Esophagus squamous epithelium (tissue), 5 donors: ENCODE results near the gene GALNT2. TPM values are rescaled to one million over a fixed set of nuclear protein-coding genes. Genes with fewer than 3 reads are reported as not detected.

Experiments
- DNase-seq: peaks from one replicate; lab custom pipeline; 2025; lab: John Stamatoyannopoulos, UW
- H3K27ac ChIP-seq, 4 donors: fragments of 200-600 bp; sonication (generic); one replicate each; pipeline ENCODE4 v1.5.1; 2016 to 2019; ENCODE audit warnings: mild to moderate bottlenecking in 1 of 4
- H3K27me3 ChIP-seq, 4 donors: fragments of 200-600 bp; sonication (generic); 1 replicate in 3 of 4; 2 replicates in 1 of 4; pipeline versions ENCODE4 v1.5.1 to v1.6.0; 2017 to 2021; ENCODE audit warnings: antibody characterized with exemption in 1 of 4
- H3K36me3 ChIP-seq, 3 donors: fragments of 200-600 bp; sonication (generic); one replicate each; pipeline ENCODE4 v1.5.1; 2016 to 2019
- H3K4me1 ChIP-seq, 3 donors: fragments of 200-600 bp; sonication (generic); one replicate each; pipeline ENCODE4 v1.5.1; 2017 to 2019
- H3K4me3 ChIP-seq, 4 donors: fragments of 200-600 bp; sonication (generic); 1 replicate in 3 of 4; 2 replicates in 1 of 4; pipeline ENCODE4 v1.5.1; 2016 to 2019; ENCODE audit warnings: mild to moderate bottlenecking in 2 of 4, moderate library complexity in 1 of 4
- H3K9me3 ChIP-seq, 3 donors: fragments of 200-600 bp; sonication (generic); one replicate each; pipeline ENCODE4 v1.5.1; 2016 to 2019
- CTCF ChIP-seq, 6 experiments: fragments of 450-650 bp in 4 of 6; fragments of 200-600 bp in 2 of 6; sonication (generic) in 2 of 6; IDR thresholded peaks; one replicate each; pipeline ENCODE4 v1.5.1; 2016 to 2019; ENCODE audit warnings: antibody characterized with exemption in 6 of 6, mild to moderate bottlenecking in 4 of 6, moderate library complexity in 4 of 6
- POLR2A ChIP-seq, 4 donors: fragments of 450-650 bp; IDR thresholded peaks; one replicate each; pipeline ENCODE4 v1.6.1; 2017; ENCODE audit warnings: antibody characterized with exemption in 4 of 4, mild to moderate bottlenecking in 4 of 4, moderate library complexity in 3 of 4
- WGBS, 2 donors: methylation state at CpG; one replicate each; pipeline ENCODE4 v1.1.5; 2018; 5-methylcytosine and 5-hydroxymethylcytosine counted together
- intact Hi-C: fragments of 100-400 bp; cut with DNase I; formaldehyde crosslinking; loops from one replicate; pipeline ENCODE4 v1.15.0; 2022
- total RNA-seq, 4 donors: library from RNA; depleted of rRNA; stranded (reverse); fragments of >200 nt; gene quantifications; one replicate each; pipeline ENCODE4 v1.1.0, GENCODE V29; 2016
- donor health status: DM: yes; HTN: yes; CAD: no.

Gene GALNT2
- total RNA-seq, 4 donors from 2014 or later, result 25.8 to 36.2 (median 31.0) TPM

GRCh38 chr1:230191079-230191804 is 124.2 kb downstream of the GALNT2 start:
- Histone ChIP-seq H3K27me3 (no peaks in the 10 kb centered on the region), H3K36me3 (no peaks in the 10 kb centered on the region), H3K9me3 (no peaks in the 10 kb centered on the region), H3K4me1 (peaks cover 0 to 37% (median 13%) of the 10 kb centered on the region in 3 donors), H3K4me3 (no peak overlapping the region), H3K27ac (peak overlapping the region in 3 of 4 donors; percentile 67 to 78 (median 73))
- no peak for DNase-seq
- intact Hi-C loops, result no loop called here
- TF ChIP-seq POLR2A (IDR thresholded peaks at IDR 0.05), result no peak
- no peak for TF ChIP-seq CTCF (IDR thresholded peaks at IDR 0.05)
- WGBS, 2 donors, result 72 to 82% methylated on average over 9 of the region's 9 CpGs

- no peaks in the 10 kb centered on the region for H3K36me3 ChIP-seq
- H3K4me3 ChIP-seq, result no peak overlapping the region
- TF ChIP-seq POLR2A (IDR thresholded peaks at IDR 0.05) (no peak), CTCF (IDR thresholded peaks at IDR 0.05) (no peak)
- no peaks in the 10 kb centered on the region for H3K27me3 ChIP-seq
- intact Hi-C loops, result no loop called here
- H3K27ac ChIP-seq, result peak overlapping the region in 3 of 4 donors; percentile 67 to 78 (median 73)
- no peaks in the 10 kb centered on the region for H3K9me3 ChIP-seq
- peaks cover 0 to 31% (median 7%) of the 10 kb centered on the region in 3 donors for H3K4me1 ChIP-seq
- DNase-seq, result no peak
- WGBS, 2 donors, result 92 to 100% methylated on average over 2 of the region's 4 CpGs
These were observed 124.8 kb downstream of the GALNT2 start for GRCh38 chr1:230191855-230192254.

- intact Hi-C loops, result no loop called here
- H3K9me3 ChIP-seq, result no peaks in the 10 kb centered on the region
- H3K27me3 ChIP-seq, result no peaks in the 10 kb centered on the region
- TF ChIP-seq CTCF (IDR thresholded peaks at IDR 0.05) (no peak), POLR2A (IDR thresholded peaks at IDR 0.05) (no peak)
- WGBS, 2 donors, result 73% methylated on average over 7 of the region's 7 CpGs; no CpG with 5 or more reads in 1 of the 2 donors
- H3K4me3 ChIP-seq, result no peak overlapping the region
- no peak for DNase-seq
- H3K27ac ChIP-seq, result no peak overlapping the region
- H3K4me1 ChIP-seq, result peaks cover 0 to 26% (median 5%) of the 10 kb centered on the region in 3 donors
- no peaks in the 10 kb centered on the region for H3K36me3 ChIP-seq
These were observed 127.5 kb downstream of the GALNT2 start for GRCh38 chr1:230194525-230194924.

- peaks cover 0 to 24% (median 5%) of the 10 kb centered on the region in 3 donors for H3K4me1 ChIP-seq
- no peak for DNase-seq
- intact Hi-C loops, result no loop called here
- WGBS, 2 donors, result 86 to 89% methylated on average over 3 of the region's 3 CpGs
- no peaks in the 10 kb centered on the region for H3K27me3 ChIP-seq
- H3K36me3 ChIP-seq, result no peaks in the 10 kb centered on the region
- TF ChIP-seq CTCF (IDR thresholded peaks at IDR 0.05) (no peak), POLR2A (IDR thresholded peaks at IDR 0.05) (no peak)
- no peak overlapping the region for H3K4me3 ChIP-seq
- no peaks in the 10 kb centered on the region for H3K9me3 ChIP-seq
- no peak overlapping the region for H3K27ac ChIP-seq
These were observed 128.2 kb downstream of the GALNT2 start for GRCh38 chr1:230195199-230195598.

- TF ChIP-seq CTCF (IDR thresholded peaks at IDR 0.05), result no peak
- no peak for TF ChIP-seq POLR2A (IDR thresholded peaks at IDR 0.05)
- H3K9me3 ChIP-seq, result no peaks in the 10 kb centered on the region
- H3K4me3 ChIP-seq, result no peak overlapping the region
- no peak for DNase-seq
- no peak overlapping the region for H3K27ac ChIP-seq
- no peaks in the 10 kb centered on the region for H3K27me3 ChIP-seq
- intact Hi-C loops, result no loop called here
- H3K36me3 ChIP-seq, result no peaks in the 10 kb centered on the region
- WGBS, 2 donors, result 97 to 100% methylated on average over 3 of the region's 5 CpGs
- peaks cover 0 to 17% (median 5%) of the 10 kb centered on the region in 3 donors for H3K4me1 ChIP-seq
These were observed 129.0 kb downstream of the GALNT2 start for GRCh38 chr1:230196077-230196476.
